HL-60 (cell line): ENCODE measurements around the gene UGGT1.

Source experiments
- DNase-seq, 2 experiments: peaks; one replicate each; pipeline ENCODE4 v3.0.0-alpha.2; 2010 to 2020; ENCODE audit warnings: low read depth in 1 of 2, low spot score in 1 of 2
- H3K27ac ChIP-seq: fragments of 250-450 bp; sonication (Bioruptor Pico); replicated peaks from 2 replicates; pipeline ENCODE4 v1.5.1; 2020; ENCODE audit warnings: mild to moderate bottlenecking, moderate library complexity
- H3K27me3 ChIP-seq: fragments of 250-450 bp; sonication (Bioruptor Pico); 2 replicates; pipeline ENCODE4 v1.5.1; 2021; ENCODE audit warnings: mild to moderate bottlenecking, moderate library complexity; ENCODE audit not compliant: insufficient read depth, poor library complexity, severe bottlenecking
- H3K4me3 ChIP-seq: replicated peaks from 2 replicates; pipeline ENCODE4 v1.5.1; 2011; ENCODE audit warnings: mild to moderate bottlenecking, control low read depth, low read length; ENCODE audit not compliant: insufficient read depth
- GABPA ChIP-seq: IDR thresholded peaks from 2 replicates; pipeline ENCODE4 v1.6.1; 2012; ENCODE audit warnings: low read depth
- POLR2AphosphoS5 ChIP-seq: IDR thresholded peaks from 2 replicates; pipeline ENCODE4 v1.6.1; 2012; ENCODE audit warnings: low read depth
- SPI1 ChIP-seq: IDR thresholded peaks from 2 replicates; pipeline ENCODE4 v1.6.1; 2012; ENCODE audit warnings: low read depth, mild to moderate bottlenecking, borderline replicate concordance
- TF ChIP-seq, protein P1 (sequence below): IDR thresholded peaks from 2 replicates; pipeline ENCODE4 v1.6.1; 2012; ENCODE audit warnings: low read depth; ENCODE audit not compliant: insufficient replicate concordance
- TF ChIP-seq, protein P2 (sequence below): IDR thresholded peaks from one replicate; pipeline ENCODE4 v1.5.1; 2011; ENCODE audit warnings: low read length, control low read depth, inconsistent platforms; ENCODE audit not compliant: insufficient read depth

UGGT1 gene

DNA sequence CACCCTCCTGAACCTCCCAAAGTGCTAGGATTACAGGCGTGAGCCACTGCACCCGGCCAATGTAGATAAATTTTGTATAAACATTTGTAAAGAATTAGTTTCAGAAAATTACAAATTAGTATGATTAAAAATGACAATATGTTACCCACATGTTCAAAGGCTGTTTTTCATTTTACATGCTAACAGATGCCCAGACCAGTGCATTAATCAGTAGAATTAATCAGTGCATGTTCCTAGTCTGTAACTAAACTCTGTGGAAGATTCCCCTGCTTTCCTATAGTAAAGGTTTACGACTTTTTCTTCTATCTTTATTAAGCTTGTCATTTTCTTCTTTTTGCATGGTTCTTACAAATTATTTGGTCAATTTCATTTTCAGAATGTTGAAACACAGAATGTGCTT lies 65.8 kb downstream of the UGGT1 start:
- no peak for DNase-seq
- Histone ChIP-seq H3K4me3 (no peak overlapping the region), H3K27me3 (no peaks in the 10 kb centered on the region), H3K27ac (no peak overlapping the region)
- TF ChIP-seq GABPA (no peak), POLR2AphosphoS5 (no peak), SPI1 (no peak)
- TF ChIP-seq, protein P1, sequence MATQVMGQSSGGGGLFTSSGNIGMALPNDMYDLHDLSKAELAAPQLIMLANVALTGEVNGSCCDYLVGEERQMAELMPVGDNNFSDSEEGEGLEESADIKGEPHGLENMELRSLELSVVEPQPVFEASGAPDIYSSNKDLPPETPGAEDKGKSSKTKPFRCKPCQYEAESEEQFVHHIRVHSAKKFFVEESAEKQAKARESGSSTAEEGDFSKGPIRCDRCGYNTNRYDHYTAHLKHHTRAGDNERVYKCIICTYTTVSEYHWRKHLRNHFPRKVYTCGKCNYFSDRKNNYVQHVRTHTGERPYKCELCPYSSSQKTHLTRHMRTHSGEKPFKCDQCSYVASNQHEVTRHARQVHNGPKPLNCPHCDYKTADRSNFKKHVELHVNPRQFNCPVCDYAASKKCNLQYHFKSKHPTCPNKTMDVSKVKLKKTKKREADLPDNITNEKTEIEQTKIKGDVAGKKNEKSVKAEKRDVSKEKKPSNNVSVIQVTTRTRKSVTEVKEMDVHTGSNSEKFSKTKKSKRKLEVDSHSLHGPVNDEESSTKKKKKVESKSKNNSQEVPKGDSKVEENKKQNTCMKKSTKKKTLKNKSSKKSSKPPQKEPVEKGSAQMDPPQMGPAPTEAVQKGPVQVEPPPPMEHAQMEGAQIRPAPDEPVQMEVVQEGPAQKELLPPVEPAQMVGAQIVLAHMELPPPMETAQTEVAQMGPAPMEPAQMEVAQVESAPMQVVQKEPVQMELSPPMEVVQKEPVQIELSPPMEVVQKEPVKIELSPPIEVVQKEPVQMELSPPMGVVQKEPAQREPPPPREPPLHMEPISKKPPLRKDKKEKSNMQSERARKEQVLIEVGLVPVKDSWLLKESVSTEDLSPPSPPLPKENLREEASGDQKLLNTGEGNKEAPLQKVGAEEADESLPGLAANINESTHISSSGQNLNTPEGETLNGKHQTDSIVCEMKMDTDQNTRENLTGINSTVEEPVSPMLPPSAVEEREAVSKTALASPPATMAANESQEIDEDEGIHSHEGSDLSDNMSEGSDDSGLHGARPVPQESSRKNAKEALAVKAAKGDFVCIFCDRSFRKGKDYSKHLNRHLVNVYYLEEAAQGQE = no peak
- TF ChIP-seq, protein P2, sequence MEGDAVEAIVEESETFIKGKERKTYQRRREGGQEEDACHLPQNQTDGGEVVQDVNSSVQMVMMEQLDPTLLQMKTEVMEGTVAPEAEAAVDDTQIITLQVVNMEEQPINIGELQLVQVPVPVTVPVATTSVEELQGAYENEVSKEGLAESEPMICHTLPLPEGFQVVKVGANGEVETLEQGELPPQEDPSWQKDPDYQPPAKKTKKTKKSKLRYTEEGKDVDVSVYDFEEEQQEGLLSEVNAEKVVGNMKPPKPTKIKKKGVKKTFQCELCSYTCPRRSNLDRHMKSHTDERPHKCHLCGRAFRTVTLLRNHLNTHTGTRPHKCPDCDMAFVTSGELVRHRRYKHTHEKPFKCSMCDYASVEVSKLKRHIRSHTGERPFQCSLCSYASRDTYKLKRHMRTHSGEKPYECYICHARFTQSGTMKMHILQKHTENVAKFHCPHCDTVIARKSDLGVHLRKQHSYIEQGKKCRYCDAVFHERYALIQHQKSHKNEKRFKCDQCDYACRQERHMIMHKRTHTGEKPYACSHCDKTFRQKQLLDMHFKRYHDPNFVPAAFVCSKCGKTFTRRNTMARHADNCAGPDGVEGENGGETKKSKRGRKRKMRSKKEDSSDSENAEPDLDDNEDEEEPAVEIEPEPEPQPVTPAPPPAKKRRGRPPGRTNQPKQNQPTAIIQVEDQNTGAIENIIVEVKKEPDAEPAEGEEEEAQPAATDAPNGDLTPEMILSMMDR = no peak

DNA sequence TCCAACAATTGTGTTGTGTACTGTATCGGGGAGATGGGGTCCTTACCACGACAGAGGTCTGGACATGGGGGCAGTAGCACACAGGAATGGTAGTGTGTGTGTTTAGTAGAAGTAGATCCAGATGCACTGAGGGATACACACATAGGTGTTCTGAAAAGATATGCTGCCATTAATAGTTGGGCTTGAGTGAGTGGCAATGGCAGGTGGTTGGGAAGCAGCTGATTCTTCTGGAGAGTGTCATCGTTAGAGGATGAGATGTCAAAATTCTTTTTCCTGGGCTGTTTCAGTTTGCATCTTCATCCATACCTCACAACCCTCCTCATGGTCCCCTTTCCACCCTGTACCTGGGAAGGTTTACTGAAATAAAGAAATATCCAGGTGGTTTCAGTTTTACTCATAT lies 66.6 kb downstream of the UGGT1 start:
- DNase-seq = no peak
- TF ChIP-seq POLR2AphosphoS5 (no peak), GABPA (no peak), SPI1 (no peak)
- TF ChIP-seq, protein P1 = no peak
- TF ChIP-seq, protein P2 = no peak
- no peaks in the 10 kb centered on the region for H3K27me3 ChIP-seq
- no peak overlapping the region for H3K27ac ChIP-seq
- no peak overlapping the region for H3K4me3 ChIP-seq

DNA sequence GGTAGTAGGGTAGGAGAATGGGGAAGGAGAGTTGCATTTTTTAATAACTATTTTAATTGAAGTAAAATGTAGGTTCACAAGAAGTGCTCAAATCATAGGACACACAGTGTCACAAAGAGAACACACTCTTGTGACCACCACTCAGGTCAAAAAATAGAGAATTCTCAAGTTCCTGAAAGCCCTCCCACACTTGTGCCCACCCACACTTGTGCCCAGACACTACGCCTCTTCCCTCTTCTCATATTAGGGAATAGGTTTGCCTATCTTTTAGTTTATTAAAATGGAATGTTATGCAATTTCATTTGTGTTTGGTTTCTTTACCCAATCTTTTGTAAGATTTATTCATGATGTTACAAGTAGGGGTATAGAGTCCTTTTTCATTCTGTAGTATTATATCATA lies 67.2 kb downstream of the UGGT1 start:
- DNase-seq = no peak
- no peak overlapping the region for H3K27ac ChIP-seq
- no peak for TF ChIP-seq SPI1
- TF ChIP-seq GABPA = no peak
- TF ChIP-seq POLR2AphosphoS5 = no peak
- TF ChIP-seq, protein P1 = no peak
- TF ChIP-seq, protein P2 = no peak

More for the DNA sequence above, 67.2 kb downstream of the UGGT1 start:
- Histone ChIP-seq H3K4me3 (no peak overlapping the region), H3K27me3 (no peaks in the 10 kb centered on the region)
